22Rv1 (cell line): Measurements from ENCODE around the gene DGKD.

Experiments
- CTCF ChIP-seq: fragments of 450-650 bp; IDR thresholded peaks from 2 replicates; pipeline ENCODE4 v1.5.1; 2017; ENCODE audit warnings: mild to moderate bottlenecking
- ZFX ChIP-seq: fragments of 450-650 bp; IDR thresholded peaks from 2 replicates; pipeline ENCODE4 v1.6.1; 2017; ENCODE audit warnings: antibody characterized with exemption, borderline replicate concordance

- no peak for TF ChIP-seq CTCF
- TF ChIP-seq ZFX, result no peak
Measured at GRCh38 chr2:233342301-233342700, 12.0 kb upstream of the DGKD start.
